Measurements from ENCODE around the gene AGT.
"Not testable (repeated sequence)": the region's sequence is repeated elsewhere in the genome, so short reads cannot be mapped to it uniquely, and the experiment has no call there.

AGT gene

GRCh38 chr1:230686747-230687146 is 27.2 kb downstream of the AGT start:
- DNase-seq (no peak), ATAC-seq (no peak)

GRCh38 chr1:230684998-230685397 is 28.9 kb downstream of the AGT start:
- ATAC-seq: no peak
- DNase-seq: no peak

GRCh38 chr1:230684146-230684545 is 29.8 kb downstream of the AGT start:
- ATAC-seq (no peak), DNase-seq (no peak)

GRCh38 chr1:230682882-230683610 is 30.9 kb downstream of the AGT start:
- DNase-seq (no peak), ATAC-seq (no peak)

- DNase-seq (no peak), ATAC-seq (no peak)
Observed at GRCh38 chr1:230682274-230682673, 31.6 kb downstream of the AGT start.

- ATAC-seq (peak; percentile 52), DNase-seq (no peak)
Observed at GRCh38 chr1:230681599-230681998, 32.3 kb downstream of the AGT start.

GRCh38 chr1:230680300-230681025 is 33.5 kb downstream of the AGT start:
- no peak for DNase-seq
- ATAC-seq: no peak

DNA sequence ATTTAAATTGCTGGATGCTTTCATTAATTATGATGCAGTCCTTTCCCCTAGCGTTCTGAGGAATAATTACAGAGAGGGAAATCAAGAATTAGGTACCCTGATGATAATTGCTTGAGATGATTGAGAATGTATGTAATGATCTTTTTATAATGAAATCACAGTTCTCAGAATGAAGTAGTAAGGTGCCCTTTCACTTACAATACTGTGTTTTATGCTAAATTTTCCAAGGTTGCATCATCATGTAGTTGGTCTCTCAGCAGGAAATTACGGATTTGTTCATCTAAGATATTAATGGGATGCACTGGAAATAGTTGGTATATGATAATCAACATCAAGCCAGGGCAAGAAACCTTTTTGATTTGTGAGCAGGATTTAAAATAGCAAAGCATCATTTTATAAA is 34.1 kb downstream of the AGT start:
- ATAC-seq (no peak), DNase-seq (no peak)

- DNase-seq (no peak), ATAC-seq (no peak)
Observed at GRCh38 chr1:230679192-230679591, 34.7 kb downstream of the AGT start.

- DNase-seq (no peak), ATAC-seq (no peak)
Observed at GRCh38 chr1:230677200-230677599, 36.7 kb downstream of the AGT start.

GRCh38 chr1:230674581-230674980 is 39.3 kb downstream of the AGT start:
- no peak for DNase-seq
- no peak for ATAC-seq

- DNase-seq: no peak
- no peak for ATAC-seq
Observed at GRCh38 chr1:230669543-230669942, 44.4 kb downstream of the AGT start.

GRCh38 chr1:230668227-230668626 is 45.7 kb downstream of the AGT start:
- DNase-seq: no peak
- no peak for ATAC-seq

GRCh38 chr1:230661976-230662375 is 51.9 kb downstream of the AGT start:
- DNase-seq: no peak

DNA sequence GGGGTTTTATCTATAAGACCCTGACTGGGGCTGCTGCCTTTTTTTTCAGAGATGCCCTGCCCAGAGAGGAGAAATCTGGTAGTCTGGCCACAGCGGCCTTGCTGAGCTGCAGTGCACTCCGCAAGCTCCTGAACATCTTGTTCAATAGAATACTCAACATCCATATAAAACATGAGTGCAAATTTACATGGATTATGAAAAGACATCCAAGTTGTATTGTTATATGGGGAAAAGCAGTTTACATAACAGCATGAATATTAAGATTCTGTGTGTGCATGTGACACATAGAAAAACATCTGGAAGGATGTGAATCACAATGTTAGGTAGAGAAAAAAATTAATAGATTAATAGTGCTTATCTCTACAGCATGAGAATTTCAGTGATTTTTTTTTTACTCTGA is 55.2 kb downstream of the AGT start:
- no peak for ATAC-seq
- no peak for DNase-seq

More at GRCh38 chr1:230661976-230662375, 51.9 kb downstream of the AGT start:
- ATAC-seq: no peak

GRCh38 chr1:230658103-230658502 is 55.8 kb downstream of the AGT start:
- ATAC-seq, DNase-seq: not testable (repeated sequence)

GRCh38 chr1:230656719-230657118 is 57.2 kb downstream of the AGT start:
- DNase-seq, ATAC-seq: not testable (repeated sequence)
